Aorta (tissue), 5 donors: ENCODE data around the gene FGF19. TPM values are rescaled to one million over a fixed set of nuclear protein-coding genes. Genes with fewer than 3 reads are reported as not detected.

Experiments
- ATAC-seq: fragments of 200-7000 bp; cut with Tn5 transposase; one replicate; pipeline ENCODE4 v1.9.1; 2022; ENCODE audit warnings: moderate library complexity; ENCODE audit not compliant: low FRiP score
- DNase-seq, 2 donors: peaks; one replicate each; pipeline ENCODE4 v3.0.0-alpha.2; 2020
- H3K27ac ChIP-seq, 2 donors: one replicate each; pipeline ENCODE4 v1.5.1; 2013; ENCODE audit warnings: low read length in 2 of 2, mild to moderate bottlenecking in 2 of 2, moderate library complexity in 2 of 2, control low read depth in 1 of 2, inconsistent platforms in 1 of 2, low read depth in 1 of 2
- H3K27me3 ChIP-seq, 2 donors: one replicate each; pipeline ENCODE4 v1.6.1; 2013; ENCODE audit warnings: control low read depth in 1 of 2, low read length in 1 of 2, mild to moderate bottlenecking in 1 of 2, moderate library complexity in 1 of 2; ENCODE audit not compliant: insufficient read depth in 2 of 2, control insufficient read depth in 1 of 2
- H3K36me3 ChIP-seq, 2 donors: one replicate each; pipeline ENCODE4 v1.6.1; 2013; ENCODE audit warnings: control low read depth in 1 of 2, low read length in 1 of 2, mild to moderate bottlenecking in 1 of 2; ENCODE audit not compliant: insufficient read depth in 2 of 2, control insufficient read depth in 1 of 2
- H3K4me1 ChIP-seq, 2 donors: one replicate each; pipeline ENCODE4 v1.6.1; 2013; ENCODE audit warnings: low read length in 2 of 2, control low read depth in 1 of 2, mild to moderate bottlenecking in 1 of 2, moderate library complexity in 1 of 2; ENCODE audit not compliant: insufficient read depth in 2 of 2, control insufficient read depth in 1 of 2
- H3K4me3 ChIP-seq, 2 donors: one replicate each; pipeline ENCODE4 v1.5.1; 2013; ENCODE audit warnings: low read length in 2 of 2, control low read depth in 1 of 2, mild to moderate bottlenecking in 1 of 2
- H3K9me3 ChIP-seq: one replicate; pipeline ENCODE4 v1.6.1; 2013; ENCODE audit warnings: mild to moderate bottlenecking, low read length; ENCODE audit not compliant: control insufficient read depth
- WGBS, 2 donors: extraction: QIAGEN DNeasy Blood & Tissue Kit; methylation state at CpG; one replicate each; pipeline ENCODE4 v1.1.7; 2013; 5-methylcytosine and 5-hydroxymethylcytosine counted together
- intact Hi-C, 2 donors: fragments of 100-400 bp; cut with DNase I; formaldehyde crosslinking; loops; one replicate each; pipeline versions ENCODE4 v1.14.2 to v1.15.0; 2022
- polyA plus RNA-seq, 2 donors: library from polyadenylated mRNA; stranded (reverse); fragments of 200-250 nt; gene quantifications; one replicate each; pipeline ENCODE4 v1.2.3, GENCODE V29; 2013
- total RNA-seq, 2 donors: library from RNA; stranded (reverse); fragmentation: NEBNext Ultra II Directional; extraction: Animal tissue kit (Norgen Biotek cat#: 25700); gene quantifications; one replicate each; pipeline ENCODE4 v1.2.1, GENCODE V29; 2021
- donor health status: healthy with polysubstance abuse.
- donor health status: Bipolar disorder and iron deficiency.
- donor health status: DM: no; HTN: no; CAD: no.
- donor health status: DM: no; HTN: no; CAD: no.
- donor health status: DM: yes; HTN: yes; CAD: no.

The FGF19 gene
- total and polyA plus RNA-seq, 4 donors = not detected

DNA sequence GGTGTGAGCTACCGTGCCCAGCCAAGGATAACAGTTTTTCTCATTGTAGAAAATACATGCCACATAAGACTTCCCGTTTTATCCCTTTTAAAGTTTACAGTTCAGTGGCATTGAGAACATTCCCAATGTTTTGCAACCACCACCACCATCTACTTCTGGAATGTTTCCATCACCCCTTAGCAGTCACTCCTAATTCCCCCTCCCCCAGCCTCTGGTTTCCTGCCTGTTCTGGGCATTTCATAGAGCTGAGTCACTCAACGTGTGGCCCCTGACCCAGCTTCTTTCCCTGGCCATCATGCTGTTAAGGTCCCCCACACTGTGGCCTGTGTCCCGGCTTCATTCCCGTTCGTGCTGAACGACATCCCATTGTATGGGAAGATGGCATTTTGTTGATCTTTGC, 40.6 kb upstream of the FGF19 start:
- 60 to 62% methylated on average over 7 of the region's 7 CpGs for WGBS, 2 donors
- no peak overlapping the region for H3K4me3 ChIP-seq
- no peaks in the 10 kb centered on the region for H3K4me1 ChIP-seq
- DNase-seq (no peak), ATAC-seq (no peak)
- H3K36me3 ChIP-seq = no peaks in the 10 kb centered on the region
- intact Hi-C loops = no loop called here
- H3K9me3 ChIP-seq = no peaks in the 10 kb centered on the region
- no peaks in the 10 kb centered on the region for H3K27me3 ChIP-seq
- H3K27ac ChIP-seq = no peak overlapping the region

DNA sequence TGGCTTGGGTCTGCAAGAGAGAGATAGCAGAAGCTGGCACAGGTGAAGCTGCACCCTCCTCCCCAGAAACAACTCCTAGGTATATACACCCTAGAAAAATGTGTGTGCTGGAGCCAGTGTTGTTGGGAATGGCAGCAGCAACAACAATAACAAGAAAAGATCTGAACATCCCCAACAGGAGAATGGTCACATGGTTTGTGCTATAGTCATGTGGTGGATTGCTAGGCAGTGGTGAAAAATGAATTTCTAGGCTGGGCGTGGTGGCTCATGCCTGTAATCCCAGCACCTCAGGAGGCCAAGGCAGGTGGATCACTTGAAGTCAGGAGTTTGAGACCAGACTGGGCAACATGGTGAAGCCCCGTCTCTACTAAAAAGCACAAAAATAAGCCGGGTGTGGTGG, 31.0 kb upstream of the FGF19 start:
- DNase-seq (no peak), ATAC-seq (no peak)
- Histone ChIP-seq H3K27me3 (no peaks in the 10 kb centered on the region), H3K36me3 (no peaks in the 10 kb centered on the region), H3K27ac (no peak overlapping the region), H3K4me3 (no peak overlapping the region), H3K4me1 (no peaks in the 10 kb centered on the region), H3K9me3 (peaks cover 11% of the 10 kb centered on the region)
- WGBS, 2 donors = 91 to 93% methylated on average over 3 of the region's 3 CpGs
- intact Hi-C loops = no loop called here

DNA sequence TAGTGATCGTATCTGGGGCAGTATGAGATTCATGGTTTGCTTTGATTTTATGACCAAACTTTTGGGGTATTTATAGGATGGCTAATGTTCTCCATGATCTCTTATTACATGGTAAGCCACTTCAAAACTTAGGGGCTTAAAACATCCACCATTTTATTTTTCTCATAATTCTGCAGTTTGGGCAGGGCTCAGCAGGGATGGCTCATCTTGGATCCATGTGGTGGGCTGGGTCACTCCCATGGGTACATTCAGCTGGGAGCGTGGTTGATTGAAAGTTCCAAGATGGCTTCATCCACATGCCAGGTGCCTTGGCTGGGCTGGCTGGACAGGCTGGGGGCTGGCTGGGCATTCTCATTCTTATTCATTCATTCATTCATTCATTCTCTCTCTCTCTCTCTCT, 30.5 kb upstream of the FGF19 start:
- no peak overlapping the region for H3K27ac ChIP-seq
- intact Hi-C loops = no loop called here
- DNase-seq (no peak), ATAC-seq (no peak)
- H3K4me3 ChIP-seq = no peak overlapping the region
- no peaks in the 10 kb centered on the region for H3K27me3 ChIP-seq
- H3K4me1 ChIP-seq = no peaks in the 10 kb centered on the region
- peaks cover 11% of the 10 kb centered on the region for H3K9me3 ChIP-seq
- 95 to 96% methylated on average over 2 of the region's 2 CpGs for WGBS, 2 donors
- no peaks in the 10 kb centered on the region for H3K36me3 ChIP-seq

DNA sequence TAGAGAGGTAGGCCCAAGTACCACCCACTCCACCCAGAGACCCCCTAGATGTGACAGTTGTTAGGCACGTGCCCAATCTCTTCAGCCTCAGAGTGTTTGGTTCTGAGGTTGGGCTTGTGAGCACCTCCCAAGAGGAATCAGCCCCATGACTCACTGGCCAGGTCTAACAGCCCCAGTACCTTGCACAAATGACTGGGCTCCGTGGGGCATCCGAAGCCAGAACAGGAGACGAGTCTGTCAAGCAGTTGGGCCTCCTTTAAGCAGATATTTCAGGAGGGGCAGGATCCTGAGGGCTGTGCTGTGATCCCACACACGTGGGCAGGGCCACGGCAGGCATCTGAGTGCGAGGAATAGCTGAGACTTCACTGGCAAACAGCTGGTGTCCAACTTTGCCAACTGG, 29.1 kb upstream of the FGF19 start:
- DNase-seq (no peak), ATAC-seq (no peak)
- no peaks in the 10 kb centered on the region for H3K4me1 ChIP-seq
- no peaks in the 10 kb centered on the region for H3K27me3 ChIP-seq
- intact Hi-C loops = no loop called here
- H3K36me3 ChIP-seq = no peaks in the 10 kb centered on the region
- H3K9me3 ChIP-seq = peaks cover 7% of the 10 kb centered on the region
- 67 to 69% methylated on average over 7 of the region's 7 CpGs for WGBS, 2 donors
- H3K4me3 ChIP-seq = no peak overlapping the region
- no peak overlapping the region for H3K27ac ChIP-seq

DNA sequence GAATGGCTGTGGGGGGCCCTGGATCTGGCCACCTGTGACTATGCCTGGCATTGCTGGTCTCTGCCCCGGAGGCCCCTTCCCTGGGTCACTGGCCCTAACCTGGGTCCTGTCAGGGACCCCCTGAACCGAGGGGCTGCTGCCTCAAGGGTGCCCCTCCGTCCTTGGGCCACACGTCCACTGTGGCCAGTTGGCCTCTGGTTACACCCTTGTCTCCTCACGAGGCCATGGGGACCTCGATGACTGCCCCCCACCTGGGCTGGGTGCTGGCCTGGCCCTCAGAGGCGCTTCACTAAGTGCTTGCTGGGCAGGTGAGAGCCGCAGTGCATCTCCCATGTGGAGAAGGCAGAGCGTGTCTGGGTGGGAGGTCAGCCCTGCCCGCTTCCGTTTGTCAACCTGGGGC, 27.3 kb upstream of the FGF19 start:
- no peaks in the 10 kb centered on the region for H3K36me3 ChIP-seq
- 90 to 92% methylated on average over 11 of the region's 11 CpGs for WGBS, 2 donors
- H3K9me3 ChIP-seq = peaks cover 7% of the 10 kb centered on the region
- no peak for ATAC-seq
- intact Hi-C loops = no loop called here
- H3K4me3 ChIP-seq = no peak overlapping the region
- no peaks in the 10 kb centered on the region for H3K4me1 ChIP-seq
- H3K27me3 ChIP-seq = no peaks in the 10 kb centered on the region
- no peak overlapping the region for H3K27ac ChIP-seq
- DNase-seq = no peak

DNA sequence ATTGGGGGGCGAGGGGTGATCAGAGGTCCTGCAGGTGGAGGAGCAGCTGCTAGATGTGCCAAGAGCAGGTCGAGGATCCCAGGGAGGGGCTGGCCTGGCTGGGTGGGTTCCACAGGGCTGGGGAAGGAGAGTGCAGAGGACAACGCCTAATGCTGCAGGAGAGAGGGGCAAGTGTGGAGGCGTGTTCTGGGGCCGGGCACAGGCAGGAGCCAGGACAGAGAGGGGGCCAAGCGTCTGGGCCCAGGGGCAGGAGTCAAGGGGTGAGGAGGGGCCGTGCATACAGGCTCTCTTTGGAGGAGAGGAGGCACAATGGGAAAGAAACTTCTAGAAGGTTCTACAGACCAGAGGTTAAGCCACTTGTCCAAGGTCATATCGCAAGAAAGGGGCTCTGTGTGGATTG, 26.7 kb upstream of the FGF19 start:
- ATAC-seq (no peak), DNase-seq (no peak)
- Histone ChIP-seq H3K36me3 (no peaks in the 10 kb centered on the region), H3K4me3 (no peak overlapping the region), H3K27me3 (no peaks in the 10 kb centered on the region), H3K9me3 (peaks cover 7% of the 10 kb centered on the region), H3K27ac (no peak overlapping the region), H3K4me1 (no peaks in the 10 kb centered on the region)
- WGBS, 2 donors = 87 to 91% methylated on average over 8 of the region's 8 CpGs
- intact Hi-C loops = no loop called here

DNA sequence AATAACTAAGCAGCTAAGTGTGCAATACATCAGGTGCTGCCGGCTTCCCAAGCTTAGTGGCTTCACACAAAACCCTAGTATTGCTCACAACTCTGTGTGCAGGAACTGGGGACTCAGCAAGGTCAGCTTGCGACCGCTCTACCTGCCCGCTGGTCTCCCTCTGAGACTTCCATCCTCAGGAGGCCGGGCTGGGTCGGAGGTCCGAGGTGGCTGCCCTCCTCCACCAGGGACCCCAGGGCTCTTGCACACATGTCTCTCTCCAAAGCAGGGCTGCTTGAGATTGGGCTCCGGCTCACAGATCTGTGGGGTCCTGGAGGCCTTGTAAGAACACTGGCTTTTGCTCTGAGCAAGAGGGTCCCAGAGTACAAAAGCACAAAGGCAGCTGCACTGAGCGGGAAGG, 25.4 kb upstream of the FGF19 start:
- no peak overlapping the region for H3K4me3 ChIP-seq
- H3K9me3 ChIP-seq = peaks cover 5% of the 10 kb centered on the region
- 93 to 95% methylated on average over 9 of the region's 9 CpGs for WGBS, 2 donors
- no peak for ATAC-seq
- H3K27ac ChIP-seq = no peak overlapping the region
- intact Hi-C loops = no loop called here
- H3K27me3 ChIP-seq = no peaks in the 10 kb centered on the region
- no peak for DNase-seq
- no peaks in the 10 kb centered on the region for H3K36me3 ChIP-seq
- H3K4me1 ChIP-seq = no peaks in the 10 kb centered on the region

DNA sequence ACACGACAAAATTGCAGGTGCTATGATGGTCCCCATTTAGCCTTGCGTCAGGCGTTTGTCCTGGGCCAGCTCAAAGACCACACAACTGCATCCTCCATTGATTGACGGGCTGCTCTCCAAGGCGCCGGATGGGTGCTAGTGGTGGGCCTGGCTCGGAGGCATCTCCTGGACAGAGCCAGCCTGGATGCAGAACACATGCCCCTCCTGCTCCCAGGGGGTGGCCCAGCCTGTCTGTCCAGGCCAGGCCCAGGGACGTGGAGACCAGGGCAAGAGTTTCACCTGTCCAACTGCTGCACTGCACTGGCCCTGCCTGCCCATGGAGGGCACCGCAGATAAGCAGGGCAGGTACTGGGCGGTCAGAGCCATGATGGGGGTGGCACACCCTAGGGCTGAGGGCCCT, 23.4 kb upstream of the FGF19 start:
- H3K27me3 ChIP-seq = no peaks in the 10 kb centered on the region
- DNase-seq = no peak
- intact Hi-C loops = no loop called here
- no peak for ATAC-seq
- H3K36me3 ChIP-seq = no peaks in the 10 kb centered on the region
- no peaks in the 10 kb centered on the region for H3K4me1 ChIP-seq
- WGBS, 2 donors = 89 to 91% methylated on average over 9 to 10 of the region's 10 CpGs
- H3K9me3 ChIP-seq = no peaks in the 10 kb centered on the region
- H3K27ac ChIP-seq = no peak overlapping the region
- H3K4me3 ChIP-seq = no peak overlapping the region

DNA sequence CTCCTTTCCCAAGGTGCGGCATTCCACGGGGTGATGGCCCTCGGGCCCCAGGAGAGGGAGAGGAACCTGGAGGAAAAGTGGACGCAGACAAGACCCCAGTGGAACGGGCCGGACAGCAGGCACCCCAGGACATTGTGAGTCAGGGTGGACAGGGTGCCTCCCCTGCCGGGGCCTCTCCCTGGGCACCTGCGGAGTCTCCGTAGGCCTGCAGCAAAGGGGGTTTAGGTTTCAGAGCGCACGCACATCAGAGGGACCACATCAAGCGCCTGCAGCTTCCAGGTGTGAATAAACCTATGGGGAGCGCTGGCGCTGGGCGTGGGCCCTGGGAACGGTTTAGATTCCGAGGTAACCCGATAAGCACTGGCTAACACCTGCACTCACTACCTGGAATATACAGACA, 22.7 kb upstream of the FGF19 start:
- H3K27me3 ChIP-seq = no peaks in the 10 kb centered on the region
- no peak for DNase-seq
- H3K4me1 ChIP-seq = no peaks in the 10 kb centered on the region
- no peak overlapping the region for H3K4me3 ChIP-seq
- H3K36me3 ChIP-seq = no peaks in the 10 kb centered on the region
- intact Hi-C loops = no loop called here
- H3K27ac ChIP-seq = no peak overlapping the region
- 72 to 76% methylated on average over 18 of the region's 18 CpGs for WGBS, 2 donors
- peak; percentile 15 for ATAC-seq
- no peaks in the 10 kb centered on the region for H3K9me3 ChIP-seq
